Psoas muscle (tissue), 8 donors: ENCODE data around the gene SCAPER. TPM values are rescaled to one million over a fixed set of nuclear protein-coding genes. Genes with fewer than 3 reads are reported as not detected.
"Not testable (repeated sequence)": the region's sequence is repeated elsewhere in the genome, so short reads cannot be mapped to it uniquely, and the experiment has no call there.

ENCODE experiments used
- ATAC-seq, 4 donors: fragments of 200-7000 bp; cut with Tn5 transposase; one replicate each; pipeline ENCODE4 v1.9.1; 2020; ENCODE audit warnings: moderate library complexity in 3 of 4, mild to moderate bottlenecking in 2 of 4
- DNase-seq, 2 donors: peaks; one replicate each; pipeline ENCODE4 v3.0.0-alpha.2; 2020
- H3K27ac ChIP-seq: fragments of 200-600 bp; one replicate; pipeline ENCODE4 v1.8.0; 2022
- H3K27me3 ChIP-seq, 3 donors: fragments of 200-600 bp in 1 of 3; one replicate each; pipeline versions ENCODE4 v1.6.1 to v1.8.0; 2013 to 2022; ENCODE audit warnings: low read length in 2 of 3, mild to moderate bottlenecking in 2 of 3, moderate library complexity in 1 of 3; ENCODE audit not compliant: insufficient read depth in 3 of 3
- H3K36me3 ChIP-seq, 2 donors: fragments of 200-600 bp in 1 of 2; one replicate each; pipeline versions ENCODE4 v1.6.1 to v1.8.0; 2013 to 2022; ENCODE audit warnings: low read depth in 1 of 2, mild to moderate bottlenecking in 1 of 2, moderate library complexity in 1 of 2; ENCODE audit not compliant: insufficient read depth in 1 of 2
- H3K4me1 ChIP-seq: fragments of 200-600 bp; one replicate; pipeline ENCODE4 v1.8.0; 2022
- H3K4me3 ChIP-seq: fragments of 200-600 bp; one replicate; pipeline ENCODE4 v1.8.0; 2022; ENCODE audit warnings: mild to moderate bottlenecking
- H3K9me3 ChIP-seq: fragments of 200-600 bp; one replicate; pipeline ENCODE4 v1.8.0; 2022
- WGBS, 3 donors: extraction: QIAGEN DNeasy Blood & Tissue Kit; methylation state at CpG; one replicate each; pipeline versions ENCODE4 v1.1.6 to v1.1.7; 2013; 5-methylcytosine and 5-hydroxymethylcytosine counted together
- intact Hi-C, 2 donors: fragments of 100-400 bp; cut with DNase I; formaldehyde crosslinking; loops; one replicate each; pipeline versions ENCODE4 v1.11.0 to v1.14.2; 2022
- polyA plus RNA-seq, 3 donors: library from polyadenylated mRNA; stranded (reverse); fragments of 200-250 nt; gene quantifications; one replicate each; pipeline ENCODE4 v1.2.3, GENCODE V29; 2013
- total RNA-seq, 4 donors: library from RNA; stranded (reverse); fragmentation: NEBNext Ultra II Directional in 2 of 4; extraction: Animal tissue kit (Norgen Biotek cat#: 25700) in 2 of 4; gene quantifications; one replicate each; pipeline versions ENCODE4 v1.2.1 to v1.2.4, GENCODE V29; 2021 to 2023
- TF ChIP-seq, protein P1 (sequence below): fragments of 200-600 bp; IDR thresholded peaks from one replicate; pipeline ENCODE4 v1.8.0; 2022; ENCODE audit warnings: antibody characterized with exemption
- donor health status: healthy with polysubstance abuse.
- donor health status: DM: no; HTN: no; CAD: no; lungs with moderate emphysema.
- donor health status: Bipolar disorder and iron deficiency.
- donor health status: healthy.
- donor health status: DM: yes; HTN: yes; CAD: no.
- donor health status: DM: no; HTN: no; CAD: no.
- donor health status: DM: no; HTN: no; CAD: no.
- donor health status: DM: yes; HTN: yes; CAD: no.

Gene SCAPER
- total and polyA plus RNA-seq, 7 donors = 4.1 to 28.7 (median 20.0) TPM

- ATAC-seq (no peak), DNase-seq (no peak)
- Histone ChIP-seq H3K4me3 (no peak overlapping the region), H3K36me3 (peaks cover 0 to 3% of the 10 kb centered on the region in 2 donors), H3K4me1 (peaks cover 4% of the 10 kb centered on the region), H3K27ac (no peak overlapping the region), H3K27me3 (no peaks in the 10 kb centered on the region), H3K9me3 (no peaks in the 10 kb centered on the region)
- 98 to 99% (median 99%) methylated on average over 2 of the region's 2 CpGs for WGBS, 3 donors
- intact Hi-C loops = no loop called here
- TF ChIP-seq, protein P1, sequence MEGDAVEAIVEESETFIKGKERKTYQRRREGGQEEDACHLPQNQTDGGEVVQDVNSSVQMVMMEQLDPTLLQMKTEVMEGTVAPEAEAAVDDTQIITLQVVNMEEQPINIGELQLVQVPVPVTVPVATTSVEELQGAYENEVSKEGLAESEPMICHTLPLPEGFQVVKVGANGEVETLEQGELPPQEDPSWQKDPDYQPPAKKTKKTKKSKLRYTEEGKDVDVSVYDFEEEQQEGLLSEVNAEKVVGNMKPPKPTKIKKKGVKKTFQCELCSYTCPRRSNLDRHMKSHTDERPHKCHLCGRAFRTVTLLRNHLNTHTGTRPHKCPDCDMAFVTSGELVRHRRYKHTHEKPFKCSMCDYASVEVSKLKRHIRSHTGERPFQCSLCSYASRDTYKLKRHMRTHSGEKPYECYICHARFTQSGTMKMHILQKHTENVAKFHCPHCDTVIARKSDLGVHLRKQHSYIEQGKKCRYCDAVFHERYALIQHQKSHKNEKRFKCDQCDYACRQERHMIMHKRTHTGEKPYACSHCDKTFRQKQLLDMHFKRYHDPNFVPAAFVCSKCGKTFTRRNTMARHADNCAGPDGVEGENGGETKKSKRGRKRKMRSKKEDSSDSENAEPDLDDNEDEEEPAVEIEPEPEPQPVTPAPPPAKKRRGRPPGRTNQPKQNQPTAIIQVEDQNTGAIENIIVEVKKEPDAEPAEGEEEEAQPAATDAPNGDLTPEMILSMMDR = no peak
Measured at GRCh38 chr15:76894174-76894573, 11.0 kb downstream of the SCAPER start.

- H3K27ac ChIP-seq, intact Hi-C loops, DNase-seq, H3K4me1 ChIP-seq, H3K27me3 ChIP-seq, H3K4me3 ChIP-seq, ATAC-seq, H3K9me3 ChIP-seq, H3K36me3 ChIP-seq: not testable (repeated sequence)
- WGBS, 3 donors = 92 to 97% (median 96%) methylated on average over 4 to 5 of the region's 5 CpGs
Measured at GRCh38 chr15:76892836-76893235, 12.3 kb downstream of the SCAPER start.

- H3K9me3 ChIP-seq, H3K27me3 ChIP-seq, H3K36me3 ChIP-seq, H3K4me3 ChIP-seq, ATAC-seq, H3K4me1 ChIP-seq, DNase-seq, H3K27ac ChIP-seq, intact Hi-C loops: not testable (repeated sequence)
- WGBS, 3 donors = 92 to 93% (median 92%) methylated on average over 14 of the region's 14 CpGs
Measured at GRCh38 chr15:76887280-76888141, 17.6 kb downstream of the SCAPER start.

DNA sequence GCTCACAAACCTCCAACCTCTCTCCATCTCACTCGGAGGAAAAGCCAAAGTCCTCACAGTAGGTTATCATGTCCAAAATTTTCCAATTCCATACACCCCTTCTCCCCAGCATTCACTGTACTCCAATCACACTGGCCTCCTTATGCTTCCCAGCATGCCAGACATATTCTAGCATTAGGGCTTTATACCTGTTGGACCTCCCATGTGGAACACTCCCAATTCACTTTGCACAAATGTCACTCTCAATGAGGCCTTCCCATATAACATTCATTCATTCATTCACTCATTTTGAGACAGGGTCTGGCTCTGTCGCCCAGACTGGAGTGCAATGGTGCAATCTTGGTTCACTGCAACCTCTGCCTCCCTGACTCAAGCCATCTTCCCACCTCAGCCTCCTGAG lies 19.9 kb downstream of the SCAPER start:
- WGBS, 3 donors = 98% methylated on average over 2 of the region's 2 CpGs
- H3K27ac ChIP-seq = no peak overlapping the region
- no peaks in the 10 kb centered on the region for H3K4me1 ChIP-seq
- H3K9me3 ChIP-seq = no peaks in the 10 kb centered on the region
- TF ChIP-seq, protein P1 = no peak
- H3K4me3 ChIP-seq = no peak overlapping the region
- ATAC-seq = no peak
- H3K36me3 ChIP-seq = peaks cover 0 to 15% of the 10 kb centered on the region in 2 donors
- intact Hi-C loops = no loop called here
- no peak for DNase-seq
- H3K27me3 ChIP-seq = no peaks in the 10 kb centered on the region

DNA sequence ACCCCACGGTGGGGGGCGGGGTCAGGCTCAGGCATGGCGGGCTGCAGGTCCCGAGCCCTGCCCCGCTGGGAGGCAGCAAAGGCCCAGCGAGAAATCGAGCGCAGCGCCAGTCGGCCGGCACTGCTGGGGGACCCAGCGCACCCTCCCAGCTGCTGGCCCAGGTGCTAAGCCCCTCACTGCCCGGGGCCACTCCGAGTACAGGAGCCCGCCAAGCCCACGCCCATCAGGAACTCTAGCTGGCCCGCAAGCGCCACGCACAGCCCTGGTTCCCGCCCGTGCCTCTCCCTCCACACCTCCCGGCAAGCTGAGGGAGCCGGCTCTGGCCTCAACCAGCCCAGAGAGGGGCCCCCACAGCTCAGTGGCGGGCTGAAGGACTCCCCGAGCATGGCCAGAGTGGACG lies 29.2 kb downstream of the SCAPER start:
- intact Hi-C loops = no loop called here
- H3K36me3 ChIP-seq = peaks cover 0 to 38% of the 10 kb centered on the region in 2 donors
- no peaks in the 10 kb centered on the region for H3K27me3 ChIP-seq
- DNase-seq = no peak
- H3K4me3 ChIP-seq = no peak overlapping the region
- TF ChIP-seq, protein P1 = no peak
- H3K9me3 ChIP-seq = no peaks in the 10 kb centered on the region
- no peaks in the 10 kb centered on the region for H3K4me1 ChIP-seq
- WGBS, 3 donors = 96 to 98% (median 97%) methylated on average over 16 to 26 of the region's 26 CpGs
- no peak overlapping the region for H3K27ac ChIP-seq
- no peak for ATAC-seq

- H3K27ac ChIP-seq, DNase-seq, intact Hi-C loops, H3K9me3 ChIP-seq, H3K4me3 ChIP-seq, H3K4me1 ChIP-seq, ATAC-seq, H3K27me3 ChIP-seq: not testable (repeated sequence)
- H3K36me3 ChIP-seq = peaks cover 0 to 20% of the 10 kb centered on the region in 2 donors
- 83 to 92% (median 87%) methylated on average over 2 of the region's 2 CpGs for WGBS, 3 donors
Measured at GRCh38 chr15:76873066-76873465, 32.1 kb downstream of the SCAPER start.
